ENCODE results near the gene STXBP6. TPM values are rescaled to one million over a fixed set of nuclear protein-coding genes. Genes with fewer than 3 reads are reported as not detected.

Gene STXBP6
- total RNA-seq, 1 experiment from 2014 or later = 0.27 TPM

GRCh38 chr14:24975393-24975792 is 74.6 kb downstream of the STXBP6 start:
- TF ChIP-seq EGR1 (IDR thresholded peaks at IDR 0.05; ENCODE audit: low read depth) (no peak), RAD21 (IDR thresholded peaks at IDR 0.05; ENCODE audit: low read depth) (no peak), SRF (IDR thresholded peaks at IDR 0.05; ENCODE audit: low read depth) (no peak), TCF7L2 (IDR thresholded peaks at IDR 0.05; ENCODE audit: borderline replicate concordance, extremely low read depth, insufficient read depth, insufficient read length) (no peak), POLR2AphosphoS5 (IDR thresholded peaks at IDR 0.05; ENCODE audit: low read depth, low read length) (no peak), CEBPB (IDR thresholded peaks at IDR 0.05; ENCODE audit: low read depth) (no peak), POLR2A (IDR thresholded peaks at IDR 0.05; ENCODE audit: borderline replicate concordance, extremely low read depth, insufficient read depth, insufficient read length) (no peak), ZBTB33 (IDR thresholded peaks at IDR 0.05; ENCODE audit: extremely low read depth, insufficient replicate concordance, low read length) (no peak), SIN3A (IDR thresholded peaks at IDR 0.05; ENCODE audit: low read depth) (no peak), YY1 (IDR thresholded peaks at IDR 0.05; ENCODE audit: extremely low read depth, insufficient replicate concordance, low read depth, low read length) (no peak), ZNF274 (IDR thresholded peaks at IDR 0.05; ENCODE audit: low read depth, low read length) (no peak), JUND (IDR thresholded peaks at IDR 0.05) (no peak)
- TF ChIP-seq, protein P1, sequence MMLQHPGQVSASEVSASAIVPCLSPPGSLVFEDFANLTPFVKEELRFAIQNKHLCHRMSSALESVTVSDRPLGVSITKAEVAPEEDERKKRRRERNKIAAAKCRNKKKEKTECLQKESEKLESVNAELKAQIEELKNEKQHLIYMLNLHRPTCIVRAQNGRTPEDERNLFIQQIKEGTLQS (IDR thresholded peaks at IDR 0.05) = no peak
- TF ChIP-seq, protein P2, sequence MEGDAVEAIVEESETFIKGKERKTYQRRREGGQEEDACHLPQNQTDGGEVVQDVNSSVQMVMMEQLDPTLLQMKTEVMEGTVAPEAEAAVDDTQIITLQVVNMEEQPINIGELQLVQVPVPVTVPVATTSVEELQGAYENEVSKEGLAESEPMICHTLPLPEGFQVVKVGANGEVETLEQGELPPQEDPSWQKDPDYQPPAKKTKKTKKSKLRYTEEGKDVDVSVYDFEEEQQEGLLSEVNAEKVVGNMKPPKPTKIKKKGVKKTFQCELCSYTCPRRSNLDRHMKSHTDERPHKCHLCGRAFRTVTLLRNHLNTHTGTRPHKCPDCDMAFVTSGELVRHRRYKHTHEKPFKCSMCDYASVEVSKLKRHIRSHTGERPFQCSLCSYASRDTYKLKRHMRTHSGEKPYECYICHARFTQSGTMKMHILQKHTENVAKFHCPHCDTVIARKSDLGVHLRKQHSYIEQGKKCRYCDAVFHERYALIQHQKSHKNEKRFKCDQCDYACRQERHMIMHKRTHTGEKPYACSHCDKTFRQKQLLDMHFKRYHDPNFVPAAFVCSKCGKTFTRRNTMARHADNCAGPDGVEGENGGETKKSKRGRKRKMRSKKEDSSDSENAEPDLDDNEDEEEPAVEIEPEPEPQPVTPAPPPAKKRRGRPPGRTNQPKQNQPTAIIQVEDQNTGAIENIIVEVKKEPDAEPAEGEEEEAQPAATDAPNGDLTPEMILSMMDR (IDR thresholded peaks at IDR 0.05 in 2 of 3, conservative IDR thresholded peaks at IDR 0.05 in 1 of 3; ENCODE audit: borderline replicate concordance in 1 of 3, insufficient read depth in 1 of 3, low read depth in 2 of 3, low read length in 2 of 3) = no peak
- Histone ChIP-seq H3K36me3 (ENCODE audit: control insufficient read depth in 1 of 2, insufficient read depth in 2 of 2, low read length in 2 of 2) (no peaks in the 10 kb centered on the region), H3K79me2 (ENCODE audit: insufficient read depth, low read length) (no peaks in the 10 kb centered on the region), H3K9me3 (ENCODE audit: control insufficient read depth in 1 of 2, insufficient read depth in 1 of 2, low read depth in 1 of 2, low read length in 2 of 2) (peaks cover 3 to 7% of the 10 kb centered on the region in 2 experiments; a peak in 2 of 4 replicates), H3K27me3 (ENCODE audit: insufficient read depth, low read length) (no peaks in the 10 kb centered on the region), H4K20me1 (ENCODE audit: insufficient read depth) (no peaks in the 10 kb centered on the region), H3K27ac (ENCODE audit: low read depth, low read length) (no peak overlapping the region), H2AFZ (ENCODE audit: low read depth, low read length, poor library complexity, severe bottlenecking) (no peak overlapping the region), H3K4me3 (replicated peaks in 1 of 2; ENCODE audit: low read depth in 1 of 2, low read length in 2 of 2) (no peak overlapping the region), H3K9ac (ENCODE audit: low read length) (no peak overlapping the region), H3K9me2 (ENCODE audit: insufficient read depth) (no peaks in the 10 kb centered on the region), H3K4me2 (ENCODE audit: low read length) (no peak overlapping the region), H3K4me1 (ENCODE audit: control insufficient read depth in 1 of 2, insufficient read depth in 2 of 2, low read length in 2 of 2) (no peaks in the 10 kb centered on the region)
- intact Hi-C loops (cut with micrococcal nuclease) = no loop called here
- ChIA-PET RAD21 (ENCODE audit: low non-redundant PET in 1 of 2, low total read pairs in 2 of 2, uncharacterized antibody in 2 of 2, unreplicated experiment in 2 of 2) (no interaction called here), POLR2A (no interaction called here), CTCF (no interaction called here)
- DNase-seq (ENCODE audit: low read depth, low spot score) (no peak), ATAC-seq (no peak)
- BruUV-seq (replicated peaks) = no TSS peak

All from HCT116 (cell line).